ENCODE results near the gene ZIC5.

Gene ZIC5

GRCh38 chr13:99991013-99991827 is 19.7 kb upstream of the ZIC5 start:
- no peaks in the 10 kb centered on the region for H3F3A ChIP-seq (ENCODE audit: insufficient read depth)
- no peaks in the 10 kb centered on the region for H3K27me3 ChIP-seq (ENCODE audit: low read length)
- no peak overlapping the region for H3K27ac ChIP-seq (ENCODE audit: low read depth, low read length)
- H3K9me2 ChIP-seq (replicated peaks; ENCODE audit: insufficient read depth, low read length): no peaks in the 10 kb centered on the region
- no peaks in the 10 kb centered on the region for H4K20me1 ChIP-seq (ENCODE audit: low read depth, low read length)
- no peak overlapping the region for H3K9ac ChIP-seq (ENCODE audit: low read length)
- H3K9me3 ChIP-seq (ENCODE audit: insufficient read depth, low read length): no peaks in the 10 kb centered on the region
- no peaks in the 10 kb centered on the region for H3K79me2 ChIP-seq (ENCODE audit: insufficient read depth, low read length)
- H2AFZ ChIP-seq (ENCODE audit: low read depth, low read length, severe bottlenecking): no peak overlapping the region
- H3K4me3 ChIP-seq (ENCODE audit: insufficient read depth, low read length, poor library complexity, severe bottlenecking): no peak overlapping the region
- TF ChIP-seq, protein P1, sequence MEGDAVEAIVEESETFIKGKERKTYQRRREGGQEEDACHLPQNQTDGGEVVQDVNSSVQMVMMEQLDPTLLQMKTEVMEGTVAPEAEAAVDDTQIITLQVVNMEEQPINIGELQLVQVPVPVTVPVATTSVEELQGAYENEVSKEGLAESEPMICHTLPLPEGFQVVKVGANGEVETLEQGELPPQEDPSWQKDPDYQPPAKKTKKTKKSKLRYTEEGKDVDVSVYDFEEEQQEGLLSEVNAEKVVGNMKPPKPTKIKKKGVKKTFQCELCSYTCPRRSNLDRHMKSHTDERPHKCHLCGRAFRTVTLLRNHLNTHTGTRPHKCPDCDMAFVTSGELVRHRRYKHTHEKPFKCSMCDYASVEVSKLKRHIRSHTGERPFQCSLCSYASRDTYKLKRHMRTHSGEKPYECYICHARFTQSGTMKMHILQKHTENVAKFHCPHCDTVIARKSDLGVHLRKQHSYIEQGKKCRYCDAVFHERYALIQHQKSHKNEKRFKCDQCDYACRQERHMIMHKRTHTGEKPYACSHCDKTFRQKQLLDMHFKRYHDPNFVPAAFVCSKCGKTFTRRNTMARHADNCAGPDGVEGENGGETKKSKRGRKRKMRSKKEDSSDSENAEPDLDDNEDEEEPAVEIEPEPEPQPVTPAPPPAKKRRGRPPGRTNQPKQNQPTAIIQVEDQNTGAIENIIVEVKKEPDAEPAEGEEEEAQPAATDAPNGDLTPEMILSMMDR (IDR thresholded peaks at IDR 0.05; ENCODE audit: insufficient read depth, low read length, poor library complexity, severe bottlenecking): no peak
- no peak for TF ChIP-seq EZH2phosphoT487 (conservative IDR thresholded peaks at IDR 0.05; ENCODE audit: low read length)
- H3K4me2 ChIP-seq (ENCODE audit: low read depth, low read length, poor library complexity, severe bottlenecking): no peak overlapping the region
- H3K36me3 ChIP-seq (ENCODE audit: low read length): no peaks in the 10 kb centered on the region

DNA sequence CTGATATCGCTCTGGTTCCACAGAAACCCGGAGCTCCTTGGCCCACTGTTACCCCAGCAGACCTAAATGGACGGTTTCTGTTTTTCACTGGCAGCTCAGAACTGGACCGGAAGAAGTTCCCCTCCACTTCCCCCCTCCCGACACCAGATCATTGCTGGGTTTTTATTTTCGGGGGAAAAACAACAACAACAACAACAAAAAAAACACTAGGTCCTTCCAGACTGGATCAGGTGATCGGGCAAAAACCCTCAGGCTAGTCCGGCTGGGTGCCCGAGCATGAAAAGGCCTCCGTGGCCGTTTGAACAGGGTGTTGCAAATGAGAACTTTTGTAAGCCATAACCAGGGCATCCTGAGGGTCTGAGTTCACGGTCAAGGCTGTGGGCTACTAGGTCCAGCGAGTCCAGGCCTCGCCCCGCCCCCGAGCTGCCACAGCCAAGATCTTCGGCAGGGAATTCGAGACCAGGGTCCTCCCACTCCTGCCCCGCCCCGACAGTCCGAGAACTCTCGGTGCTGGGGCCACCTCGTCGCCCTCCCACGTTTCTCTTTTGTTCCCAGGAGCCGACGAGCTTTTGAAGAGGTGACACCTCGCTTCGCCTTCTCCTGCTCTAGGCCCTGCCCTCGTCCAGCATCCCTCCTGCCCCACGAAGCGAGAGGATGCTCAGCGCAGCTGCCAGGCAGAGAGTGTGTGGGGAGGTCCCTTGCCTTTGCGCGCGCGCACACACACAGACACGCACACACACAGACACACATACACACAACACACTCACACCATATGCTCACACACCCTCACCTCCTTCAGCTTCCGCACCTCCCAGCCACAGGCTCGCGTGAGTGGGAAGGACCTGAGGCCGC is 18.8 kb upstream of the ZIC5 start:
- Histone ChIP-seq H3K4me3 (ENCODE audit: insufficient read depth, low read length, poor library complexity, severe bottlenecking) (no peak overlapping the region), H3K79me2 (ENCODE audit: insufficient read depth, low read length) (no peaks in the 10 kb centered on the region)

GRCh38 chr13:99989276-99990125 is 17.9 kb upstream of the ZIC5 start:
- no peak overlapping the region for H2AFZ ChIP-seq (ENCODE audit: low read depth, low read length, severe bottlenecking)
- H3K79me2 ChIP-seq (ENCODE audit: insufficient read depth, low read length): no peaks in the 10 kb centered on the region
- TF ChIP-seq, protein P1 (IDR thresholded peaks at IDR 0.05; ENCODE audit: insufficient read depth, low read length, poor library complexity, severe bottlenecking): no peak
- no peak for TF ChIP-seq EZH2phosphoT487 (conservative IDR thresholded peaks at IDR 0.05; ENCODE audit: low read length)
- no peaks in the 10 kb centered on the region for H3K27me3 ChIP-seq (ENCODE audit: low read length)
- H4K20me1 ChIP-seq (ENCODE audit: low read depth, low read length): no peaks in the 10 kb centered on the region
- no peaks in the 10 kb centered on the region for H3K36me3 ChIP-seq (ENCODE audit: low read length)
- H3K4me3 ChIP-seq (ENCODE audit: insufficient read depth, low read length, poor library complexity, severe bottlenecking): no peak overlapping the region
- H3K27ac ChIP-seq (ENCODE audit: low read depth, low read length): no peak overlapping the region
- H3K9ac ChIP-seq (ENCODE audit: low read length): no peak overlapping the region
- no peak overlapping the region for H3K4me2 ChIP-seq (ENCODE audit: low read depth, low read length, poor library complexity, severe bottlenecking)
- H3K9me3 ChIP-seq (ENCODE audit: insufficient read depth, low read length): no peaks in the 10 kb centered on the region
- H3K9me2 ChIP-seq (replicated peaks; ENCODE audit: insufficient read depth, low read length): no peaks in the 10 kb centered on the region
- H3F3A ChIP-seq (ENCODE audit: insufficient read depth): no peaks in the 10 kb centered on the region

More for the DNA sequence above, 18.8 kb upstream of the ZIC5 start:
- H3K36me3 ChIP-seq (ENCODE audit: low read length): no peaks in the 10 kb centered on the region
- no peaks in the 10 kb centered on the region for H4K20me1 ChIP-seq (ENCODE audit: low read depth, low read length)
- H2AFZ ChIP-seq (ENCODE audit: low read depth, low read length, severe bottlenecking): no peak overlapping the region
- no peak overlapping the region for H3K9ac ChIP-seq (ENCODE audit: low read length)
- no peak overlapping the region for H3K27ac ChIP-seq (ENCODE audit: low read depth, low read length)
- H3F3A ChIP-seq (ENCODE audit: insufficient read depth): no peaks in the 10 kb centered on the region
- no peak for TF ChIP-seq EZH2phosphoT487 (conservative IDR thresholded peaks at IDR 0.05; ENCODE audit: low read length)
- TF ChIP-seq, protein P1 (IDR thresholded peaks at IDR 0.05; ENCODE audit: insufficient read depth, low read length, poor library complexity, severe bottlenecking): no peak
- no peaks in the 10 kb centered on the region for H3K9me3 ChIP-seq (ENCODE audit: insufficient read depth, low read length)
- no peaks in the 10 kb centered on the region for H3K9me2 ChIP-seq (replicated peaks; ENCODE audit: insufficient read depth, low read length)
- no peak overlapping the region for H3K4me2 ChIP-seq (ENCODE audit: low read depth, low read length, poor library complexity, severe bottlenecking)
- H3K27me3 ChIP-seq (ENCODE audit: low read length): no peaks in the 10 kb centered on the region
